Measurements from ENCODE around the gene PTTG1IP. TPM values are rescaled to one million over a fixed set of nuclear protein-coding genes. Genes with fewer than 3 reads are reported as not detected.

PTTG1IP gene
- polyA plus RNA-seq, 4 donors, result 283 to 306 (median 289) TPM

- DNase-seq (ENCODE audit: low read depth in 4 of 4, low spot score in 3 of 4), result no peak
These were observed 24.6 kb upstream of the PTTG1IP start for GRCh38 chr21:44898011-44898488.

DNA sequence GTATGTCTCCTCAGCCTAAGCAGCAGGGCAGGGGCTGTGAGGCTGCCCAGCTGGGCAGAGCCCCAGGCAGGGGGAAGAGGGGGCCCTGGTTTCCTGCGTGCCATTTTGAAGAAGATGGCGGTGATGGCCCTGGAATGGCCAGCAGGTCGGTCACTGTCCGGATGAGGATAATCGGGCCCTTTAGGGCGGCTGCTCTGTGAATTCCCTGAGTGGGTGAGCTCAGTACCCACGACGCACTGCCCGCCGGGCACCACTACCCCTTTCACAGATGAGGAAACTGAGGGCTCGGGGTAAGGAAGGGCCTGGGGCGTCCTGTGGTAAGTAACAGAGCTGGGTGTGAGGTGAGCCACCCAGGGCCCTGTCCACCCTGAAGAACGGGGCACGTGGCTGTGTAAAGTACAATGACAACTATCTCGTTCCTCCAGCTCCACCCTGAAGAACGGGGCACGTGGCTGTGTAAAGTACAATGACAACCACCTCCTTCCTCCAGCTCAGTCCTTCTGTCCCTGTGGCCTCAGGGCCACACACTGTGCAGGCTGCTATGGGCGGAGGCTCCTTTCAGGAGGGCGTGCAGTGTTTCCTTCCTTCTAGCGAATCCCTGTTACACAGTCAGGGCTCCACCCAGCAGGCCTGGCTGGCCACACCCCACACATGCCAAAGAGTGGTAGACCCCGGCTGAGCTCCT, 24.0 kb upstream of the PTTG1IP start:
- no peak for DNase-seq (ENCODE audit: low read depth in 4 of 4, low spot score in 3 of 4)

- DNase-seq (ENCODE audit: low read depth in 4 of 4, low spot score in 3 of 4), result no peak
These were observed 23.2 kb upstream of the PTTG1IP start for GRCh38 chr21:44896561-44897286.

DNA sequence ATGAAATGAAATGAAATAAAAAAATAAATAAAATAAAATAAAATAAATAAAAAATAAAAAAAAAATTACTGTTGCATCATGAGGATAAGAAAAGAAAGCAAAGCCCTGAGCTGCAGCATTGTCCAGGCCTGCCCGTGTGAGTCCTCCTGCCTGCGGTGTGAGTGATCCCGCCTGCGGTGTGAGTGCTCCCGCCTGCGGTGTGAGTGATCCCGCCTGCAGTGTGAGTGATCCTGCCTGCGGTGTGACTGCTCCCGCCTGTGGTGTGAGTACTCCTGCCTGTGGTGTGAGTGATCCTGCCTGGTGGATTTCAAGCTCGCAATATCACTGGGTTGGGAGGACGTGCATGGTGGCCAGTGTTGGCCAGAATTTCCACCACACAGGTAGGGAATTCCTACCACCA, 22.4 kb upstream of the PTTG1IP start:
- no peak for DNase-seq (ENCODE audit: low read depth in 4 of 4, low spot score in 3 of 4)

GRCh38 chr21:44894687-44895302, 21.3 kb upstream of the PTTG1IP start:
- DNase-seq (ENCODE audit: low read depth in 4 of 4, low spot score in 3 of 4), result no peak

DNA sequence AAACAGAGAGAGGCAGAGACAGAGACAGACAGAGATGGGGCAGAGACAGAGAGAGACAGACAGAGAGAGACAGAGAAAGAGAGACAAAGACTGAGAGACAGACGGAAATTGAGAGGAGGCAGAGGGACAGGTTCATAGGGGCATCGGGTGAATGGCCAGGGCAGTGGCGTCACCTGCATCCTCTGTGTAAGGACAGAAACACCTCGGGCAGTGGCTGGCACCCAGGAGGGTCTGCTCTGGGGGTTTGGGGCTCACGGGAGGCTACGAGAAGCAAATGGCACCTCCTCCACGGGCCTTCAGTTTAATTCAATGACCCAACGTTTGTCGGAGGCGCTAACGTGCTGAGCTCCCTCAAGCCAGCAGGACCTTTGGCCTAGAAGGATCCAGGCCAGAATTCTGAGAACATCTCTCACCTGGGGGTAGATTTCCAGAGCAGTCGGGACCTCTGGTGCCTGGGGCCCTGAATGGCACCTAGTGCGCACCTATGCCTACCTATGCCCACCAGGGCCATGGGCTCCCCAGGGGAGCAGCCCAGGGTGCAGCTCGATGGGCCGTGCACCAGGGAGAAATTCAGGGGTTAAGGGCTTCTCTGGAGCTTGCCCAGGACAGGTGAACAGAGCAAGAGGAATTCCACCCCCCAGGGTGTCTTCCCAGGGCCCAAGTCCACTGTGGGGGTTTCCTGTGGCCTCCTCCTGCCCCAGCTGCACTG, 20.6 kb upstream of the PTTG1IP start:
- no peak for DNase-seq (ENCODE audit: low read depth in 4 of 4, low spot score in 3 of 4)

- DNase-seq (ENCODE audit: low read depth in 4 of 4, low spot score in 3 of 4), result no peak
These were observed 19.7 kb upstream of the PTTG1IP start for GRCh38 chr21:44893278-44893556.

GRCh38 chr21:44892536-44893277, 19.2 kb upstream of the PTTG1IP start:
- no peak for DNase-seq (ENCODE audit: low read depth in 4 of 4, low spot score in 3 of 4)

- no peak for DNase-seq (ENCODE audit: low read depth in 4 of 4, low spot score in 3 of 4)
These were observed 18.6 kb upstream of the PTTG1IP start for GRCh38 chr21:44892095-44892494.

- DNase-seq (ENCODE audit: low read depth in 4 of 4, low spot score in 3 of 4), result no peak
These were observed 18.1 kb upstream of the PTTG1IP start for GRCh38 chr21:44891631-44892031.

GRCh38 chr21:44890961-44891541, 17.6 kb upstream of the PTTG1IP start:
- no peak for DNase-seq (ENCODE audit: low read depth in 4 of 4, low spot score in 3 of 4)

- DNase-seq (ENCODE audit: low read depth in 4 of 4, low spot score in 3 of 4), result no peak
These were observed 16.9 kb upstream of the PTTG1IP start for GRCh38 chr21:44890338-44890931.

- no peak for DNase-seq (ENCODE audit: low read depth in 4 of 4, low spot score in 3 of 4)
These were observed 16.3 kb upstream of the PTTG1IP start for GRCh38 chr21:44889625-44890337.

DNA sequence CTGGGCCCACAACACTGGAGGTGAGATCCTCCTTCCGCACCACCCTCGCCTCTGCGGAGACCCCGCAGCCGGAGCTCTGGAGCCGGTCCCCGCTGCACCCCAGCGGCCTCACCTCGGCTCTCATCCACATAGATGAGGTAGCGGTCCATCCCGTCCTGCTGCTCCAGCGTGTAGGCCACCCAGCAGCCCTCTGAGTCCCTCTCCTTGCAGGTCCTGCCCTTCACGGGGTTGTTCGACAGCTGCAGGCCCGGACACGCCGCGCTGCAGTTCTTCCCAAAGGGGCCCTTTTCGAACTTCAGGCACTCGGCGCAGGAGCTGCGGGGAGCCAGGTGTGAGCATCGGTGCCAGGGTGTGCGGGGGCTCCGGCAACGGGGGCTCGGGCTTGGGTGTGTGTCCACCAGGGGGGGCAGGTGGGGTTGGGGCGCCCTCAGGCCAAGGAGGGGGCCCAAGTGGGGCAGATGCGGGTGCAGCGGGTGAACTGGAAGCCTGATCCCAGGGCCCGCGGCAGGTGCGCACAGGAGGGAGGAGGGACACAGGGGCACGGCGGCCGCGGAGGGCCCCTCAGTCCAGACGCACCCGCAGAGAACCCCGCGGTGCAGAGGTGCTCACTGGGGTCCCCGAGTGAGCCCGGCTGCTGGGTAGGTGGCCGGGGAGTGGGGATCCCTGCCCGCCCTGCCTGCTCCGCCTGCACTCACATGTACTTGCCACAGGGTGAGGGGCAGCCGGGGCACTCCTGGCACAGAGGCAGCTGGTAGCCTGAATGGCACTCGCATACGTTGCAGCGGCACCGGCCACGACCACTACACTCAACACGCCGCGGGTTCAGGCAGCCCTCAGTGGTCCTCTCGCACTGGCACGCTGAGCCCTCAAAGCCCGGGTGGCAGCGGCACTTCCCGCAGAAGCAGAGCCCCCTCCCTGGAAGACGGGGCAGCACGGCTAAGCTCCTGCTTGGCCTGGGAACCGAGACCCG, 15.4 kb upstream of the PTTG1IP start:
- DNase-seq (ENCODE audit: low read depth in 4 of 4, low spot score in 3 of 4), result no peak

- no peak for DNase-seq (ENCODE audit: low read depth in 4 of 4, low spot score in 3 of 4)
These were observed 14.5 kb upstream of the PTTG1IP start for GRCh38 chr21:44887807-44888580.

GRCh38 chr21:44887126-44887806, 13.8 kb upstream of the PTTG1IP start:
- DNase-seq (ENCODE audit: low read depth in 4 of 4, low spot score in 3 of 4), result no peak

Measured in right renal pelvis (tissue), 4 donors.